Kidney epithelial cell (primary cell): ENCODE data around the gene LEF1. TPM values are rescaled to one million over a fixed set of nuclear protein-coding genes. Genes with fewer than 3 reads are reported as not detected.

Experiments
- DNase-seq: peaks from one replicate; pipeline ENCODE4 v3.0.0-alpha.2; 2010; ENCODE audit warnings: low read depth
- H3K27me3 ChIP-seq: 2 replicates; pipeline ENCODE4 v1.6.0; 2011; ENCODE audit warnings: low read length; ENCODE audit not compliant: control insufficient read depth, insufficient read depth
- H3K36me3 ChIP-seq: 2 replicates; pipeline ENCODE4 v1.5.1; 2011; ENCODE audit warnings: low read length; ENCODE audit not compliant: control insufficient read depth, insufficient read depth
- H3K4me3 ChIP-seq: 2 replicates; pipeline ENCODE4 v1.5.1; 2011; ENCODE audit warnings: low read depth, mild to moderate bottlenecking, control low read depth, low read length
- total RNA-seq: library from RNA; depleted of rRNA; stranded (reverse); fragments of >200 nt; gene quantifications from 2 replicates; pipeline ENCODE4 v1.2.3, GENCODE V29; 2015
- TF ChIP-seq, protein P1 (sequence below): IDR thresholded peaks from 2 replicates; pipeline ENCODE4 v1.5.1; 2011; ENCODE audit warnings: mild to moderate bottlenecking, moderate library complexity, low read length, control low read depth, inconsistent platforms; ENCODE audit not compliant: insufficient read depth, poor library complexity, severe bottlenecking

Gene LEF1
- total RNA-seq, 1 donor from 2014 or later: 13.2 TPM

DNA sequence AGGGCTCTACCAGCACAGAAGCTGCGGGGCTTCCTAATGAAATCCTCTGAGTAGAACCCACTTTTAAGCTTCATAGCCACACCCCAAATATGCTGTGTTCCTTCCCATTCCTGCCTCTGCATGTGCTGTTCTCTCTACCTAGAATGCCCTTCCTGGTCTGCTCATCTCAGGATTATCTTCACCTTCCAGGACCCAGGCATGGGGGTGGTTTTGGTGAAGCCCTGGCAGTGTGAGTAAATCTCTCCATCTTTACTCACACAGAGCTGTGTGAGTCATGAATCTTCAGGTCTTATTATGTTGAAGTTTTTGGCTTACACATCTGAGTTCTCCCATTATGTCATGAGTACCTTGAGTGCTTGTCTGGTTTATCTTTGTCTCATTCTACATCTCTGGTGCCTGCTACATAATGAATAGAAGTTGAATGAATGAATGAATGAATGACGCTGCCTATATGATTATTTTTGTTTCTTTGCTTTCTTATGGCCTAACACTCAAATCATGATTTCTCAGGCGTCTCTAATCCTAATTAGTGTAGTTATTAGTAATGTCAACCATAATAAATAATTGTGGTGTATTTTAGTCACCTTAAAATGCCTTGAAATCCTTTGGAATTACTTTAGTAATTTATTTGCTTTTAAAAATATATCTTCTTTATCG is 137.2 kb downstream of the LEF1 start:
- Histone ChIP-seq H3K27me3 (no peaks in the 10 kb centered on the region), H3K36me3 (no peaks in the 10 kb centered on the region), H3K4me3 (no peak overlapping the region)
- no peak for DNase-seq
- TF ChIP-seq, protein P1, sequence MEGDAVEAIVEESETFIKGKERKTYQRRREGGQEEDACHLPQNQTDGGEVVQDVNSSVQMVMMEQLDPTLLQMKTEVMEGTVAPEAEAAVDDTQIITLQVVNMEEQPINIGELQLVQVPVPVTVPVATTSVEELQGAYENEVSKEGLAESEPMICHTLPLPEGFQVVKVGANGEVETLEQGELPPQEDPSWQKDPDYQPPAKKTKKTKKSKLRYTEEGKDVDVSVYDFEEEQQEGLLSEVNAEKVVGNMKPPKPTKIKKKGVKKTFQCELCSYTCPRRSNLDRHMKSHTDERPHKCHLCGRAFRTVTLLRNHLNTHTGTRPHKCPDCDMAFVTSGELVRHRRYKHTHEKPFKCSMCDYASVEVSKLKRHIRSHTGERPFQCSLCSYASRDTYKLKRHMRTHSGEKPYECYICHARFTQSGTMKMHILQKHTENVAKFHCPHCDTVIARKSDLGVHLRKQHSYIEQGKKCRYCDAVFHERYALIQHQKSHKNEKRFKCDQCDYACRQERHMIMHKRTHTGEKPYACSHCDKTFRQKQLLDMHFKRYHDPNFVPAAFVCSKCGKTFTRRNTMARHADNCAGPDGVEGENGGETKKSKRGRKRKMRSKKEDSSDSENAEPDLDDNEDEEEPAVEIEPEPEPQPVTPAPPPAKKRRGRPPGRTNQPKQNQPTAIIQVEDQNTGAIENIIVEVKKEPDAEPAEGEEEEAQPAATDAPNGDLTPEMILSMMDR: no peak

DNA sequence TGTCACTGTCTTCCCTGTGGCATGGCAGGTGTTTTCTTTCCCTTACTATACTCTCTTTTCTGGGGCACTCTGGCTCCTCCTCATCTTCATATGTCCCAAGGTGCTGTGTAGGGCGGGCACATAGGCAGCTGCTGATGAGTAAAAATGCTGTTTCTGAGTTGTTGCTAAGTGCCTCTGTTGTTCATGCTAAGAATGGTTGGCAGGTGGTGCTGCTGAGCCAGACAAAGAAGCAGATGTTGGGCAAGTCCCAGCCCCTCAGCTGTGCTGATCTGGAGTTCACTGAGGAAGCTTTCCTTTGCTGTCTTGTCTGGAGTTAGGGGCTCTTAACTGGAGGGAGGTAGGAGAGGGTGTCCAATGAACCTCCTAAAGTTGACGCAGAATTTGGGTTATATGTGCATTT is 138.4 kb downstream of the LEF1 start:
- no peak overlapping the region for H3K4me3 ChIP-seq
- no peaks in the 10 kb centered on the region for H3K36me3 ChIP-seq
- peak; percentile 25 for DNase-seq
- TF ChIP-seq, protein P1: peak; percentile 59
- no peaks in the 10 kb centered on the region for H3K27me3 ChIP-seq

DNA sequence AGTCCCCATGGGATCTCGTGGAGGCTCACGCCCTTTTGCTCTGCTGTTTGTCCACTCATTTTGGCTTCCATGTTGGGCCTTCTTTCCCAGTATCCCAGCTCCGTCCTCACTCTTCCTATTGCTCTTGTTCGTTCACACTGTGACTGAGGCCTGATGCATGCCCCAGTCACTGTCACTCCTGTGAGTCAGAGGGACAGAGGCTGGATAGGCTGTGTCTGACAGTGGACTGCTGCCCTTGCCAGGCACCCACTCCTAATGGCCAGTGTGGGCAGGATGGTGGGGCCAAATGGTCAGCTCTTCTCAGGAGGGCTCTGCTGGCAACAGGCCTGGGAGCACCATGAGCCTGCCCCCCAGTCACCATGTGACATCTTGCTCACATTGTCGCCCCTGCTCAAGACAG is 139.0 kb downstream of the LEF1 start:
- H3K27me3 ChIP-seq: no peaks in the 10 kb centered on the region
- DNase-seq: no peak
- H3K36me3 ChIP-seq: no peaks in the 10 kb centered on the region
- H3K4me3 ChIP-seq: no peak overlapping the region
- TF ChIP-seq, protein P1: no peak

DNA sequence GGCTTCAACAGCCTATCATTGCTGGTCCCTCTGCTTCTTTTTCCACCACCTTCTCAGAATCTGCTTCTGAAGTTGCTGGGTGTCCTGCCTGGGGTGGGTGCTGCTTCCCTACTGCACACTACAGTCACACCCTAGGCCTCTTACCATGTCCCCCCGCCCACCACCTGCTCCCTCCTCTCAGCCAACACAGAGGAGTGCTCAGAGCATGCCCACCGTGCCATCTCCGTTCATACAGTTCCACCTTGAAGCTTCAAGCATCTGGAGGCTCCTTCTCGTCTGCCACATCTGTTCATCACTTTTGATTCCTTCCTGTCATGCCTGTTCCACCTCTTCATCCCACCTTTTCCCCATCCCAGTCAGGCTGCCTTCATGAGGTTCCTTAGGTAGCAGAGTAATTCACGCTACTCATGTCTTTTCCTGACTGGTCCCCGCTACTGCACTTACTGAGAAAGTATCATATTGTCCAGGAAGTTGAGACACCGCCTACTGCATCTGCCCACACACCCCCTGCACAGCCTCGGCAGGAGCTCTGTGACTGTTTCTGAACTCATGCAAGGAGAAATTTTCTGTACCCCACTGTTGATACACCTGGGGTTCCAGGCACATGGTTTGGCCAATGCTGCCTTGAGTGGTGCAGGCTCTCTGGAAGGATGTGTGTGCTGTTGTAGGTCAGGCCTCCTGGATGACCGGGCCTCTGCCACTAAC is 139.6 kb downstream of the LEF1 start:
- Histone ChIP-seq H3K36me3 (no peaks in the 10 kb centered on the region), H3K27me3 (no peaks in the 10 kb centered on the region), H3K4me3 (no peak overlapping the region)
- TF ChIP-seq, protein P1: no peak
- no peak for DNase-seq

DNA sequence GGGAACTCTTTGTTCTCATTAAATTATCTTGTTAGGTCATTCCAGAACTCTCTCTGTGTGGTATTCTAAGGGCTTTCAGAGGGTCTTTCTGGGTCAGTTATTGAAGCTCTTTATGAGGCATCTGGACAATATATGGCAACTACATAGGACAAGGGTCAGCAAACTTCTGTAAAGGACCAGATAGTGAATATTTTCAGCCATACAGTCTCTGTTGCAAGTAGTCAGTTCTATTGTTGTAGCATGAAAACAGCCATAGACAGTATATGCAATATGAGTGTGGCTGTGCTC is 143.9 kb downstream of the LEF1 start:
- DNase-seq: peak; percentile 16
- no peaks in the 10 kb centered on the region for H3K36me3 ChIP-seq
- TF ChIP-seq, protein P1: no peak
- no peaks in the 10 kb centered on the region for H3K27me3 ChIP-seq
- no peak overlapping the region for H3K4me3 ChIP-seq
